ENCODE results near the gene SCARF1.

The SCARF1 gene

DNA sequence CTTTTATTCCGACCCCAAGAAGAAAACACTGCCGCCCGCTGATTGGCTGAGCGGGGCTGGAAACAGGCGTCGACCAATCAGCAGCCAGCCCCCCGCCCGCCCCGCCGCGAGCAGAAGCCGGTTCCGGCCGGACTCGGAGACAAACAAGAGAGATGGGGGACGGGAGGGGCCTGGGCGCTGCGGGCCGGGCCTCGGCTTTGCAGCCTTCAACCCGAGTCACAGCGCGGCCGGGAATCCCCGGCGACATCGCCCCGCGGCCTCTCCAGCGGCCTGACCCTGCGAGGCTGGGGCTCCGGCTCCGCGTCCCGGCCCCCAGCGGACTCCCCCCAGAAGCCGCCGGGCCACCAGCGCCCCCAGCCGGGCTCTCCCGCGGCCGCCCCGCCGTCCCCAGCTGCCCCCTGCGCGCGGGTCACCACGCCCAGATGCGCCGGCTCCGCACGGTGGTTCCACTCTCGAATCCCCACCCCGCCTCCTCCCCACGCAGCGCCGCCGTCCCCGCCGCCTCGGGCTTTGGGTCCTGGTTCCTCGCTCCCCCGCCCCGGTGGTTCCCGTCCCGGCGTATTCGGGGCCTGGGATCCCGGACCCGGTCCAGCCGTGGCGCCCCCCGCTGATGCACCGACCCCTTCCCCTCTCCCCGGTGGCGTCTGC, 16.6 kb downstream of the SCARF1 start:
- DNase-seq (ENCODE audit: low spot score) = peak; percentile 93

DNA sequence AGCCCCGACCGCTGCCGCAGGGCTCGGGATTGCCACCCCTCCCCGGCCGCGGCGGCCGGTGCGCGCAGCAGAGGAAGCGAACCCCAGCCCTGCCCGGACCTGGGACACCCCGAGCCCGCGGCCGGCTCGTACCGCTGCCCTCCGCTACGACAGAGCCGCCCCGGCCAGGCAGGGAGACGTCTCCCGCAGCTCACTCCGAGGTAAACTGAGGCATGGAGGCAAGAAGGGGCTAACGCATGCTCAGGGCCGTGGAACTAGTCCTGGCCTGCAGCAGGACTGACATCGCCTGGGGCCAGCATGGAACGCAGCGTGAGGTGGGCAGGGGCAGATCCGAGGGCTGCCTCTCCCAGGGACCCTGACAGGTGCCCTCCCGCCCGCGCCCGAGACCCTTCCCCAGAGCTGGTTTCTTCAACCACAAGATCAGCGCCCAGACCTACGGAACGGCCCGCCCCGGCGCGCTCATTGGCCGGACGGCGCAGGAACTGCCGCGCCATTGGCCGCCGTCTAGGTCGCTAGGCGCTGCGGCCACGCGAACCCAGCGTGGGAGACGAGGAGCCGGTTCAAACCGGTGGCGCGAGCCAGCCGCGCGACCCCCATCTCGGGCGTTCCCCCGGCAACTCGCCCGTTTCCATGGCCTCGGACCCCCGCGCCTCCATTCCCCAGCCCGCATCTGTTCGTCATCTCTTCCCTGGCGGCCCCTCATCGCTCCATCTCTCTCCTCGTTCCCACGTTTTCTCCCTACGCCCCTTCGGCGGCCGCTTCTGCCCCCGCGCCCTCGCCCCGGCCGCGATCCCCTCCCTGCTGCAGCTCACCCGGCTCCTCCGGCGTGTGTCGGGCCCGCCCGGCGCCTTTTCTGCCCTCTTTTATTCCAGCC, 17.3 kb downstream of the SCARF1 start, which contains the start of gene SLC43A2:
SLC43A2 (minus strand) TSS at position 853 of the 874 bp plus-strand sequence. CDS start 960 bp downstream, outside the sequence.
- DNase-seq (ENCODE audit: low spot score) = peak; percentile 75

DNA sequence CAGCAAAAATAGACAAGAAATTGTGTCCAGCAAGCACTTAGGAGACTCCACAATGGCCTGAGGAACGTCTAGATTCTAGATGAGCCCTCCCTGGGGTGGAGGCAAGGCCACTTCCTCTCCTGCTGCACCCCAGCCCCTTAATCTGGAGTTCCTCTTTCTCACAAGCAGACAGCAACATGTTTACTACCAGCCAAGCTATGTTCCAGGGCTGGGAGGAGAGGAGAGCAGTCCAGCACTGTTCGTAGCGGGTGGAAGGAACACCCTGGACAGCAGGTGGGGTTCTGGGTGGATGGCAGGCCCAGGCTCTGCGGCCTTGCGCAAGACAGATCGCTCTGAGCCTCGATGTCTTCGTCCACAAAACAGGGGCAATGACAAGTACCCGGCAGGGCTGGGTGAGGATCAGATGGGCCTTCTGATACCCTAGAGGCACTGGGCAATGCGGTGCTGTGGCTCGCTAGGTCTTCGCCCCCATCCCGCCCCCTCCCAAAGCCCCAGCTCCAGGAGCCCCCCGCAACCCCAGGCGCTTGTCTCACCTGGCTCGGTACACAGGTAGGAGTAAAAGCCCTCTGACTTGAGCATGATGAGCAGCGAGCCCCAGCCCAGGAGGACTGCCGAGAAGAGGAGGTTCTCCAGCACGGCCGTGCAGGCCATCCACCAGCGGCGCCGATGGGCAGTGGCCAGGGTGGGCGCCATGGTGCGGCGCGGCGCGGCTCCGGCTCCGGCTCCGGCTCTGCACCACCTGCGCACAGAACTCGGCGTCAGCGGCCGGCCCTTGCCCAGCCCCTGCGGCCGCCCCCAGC, 18.1 kb downstream of the SCARF1 start:
- no peak for DNase-seq (ENCODE audit: low spot score)

DNA sequence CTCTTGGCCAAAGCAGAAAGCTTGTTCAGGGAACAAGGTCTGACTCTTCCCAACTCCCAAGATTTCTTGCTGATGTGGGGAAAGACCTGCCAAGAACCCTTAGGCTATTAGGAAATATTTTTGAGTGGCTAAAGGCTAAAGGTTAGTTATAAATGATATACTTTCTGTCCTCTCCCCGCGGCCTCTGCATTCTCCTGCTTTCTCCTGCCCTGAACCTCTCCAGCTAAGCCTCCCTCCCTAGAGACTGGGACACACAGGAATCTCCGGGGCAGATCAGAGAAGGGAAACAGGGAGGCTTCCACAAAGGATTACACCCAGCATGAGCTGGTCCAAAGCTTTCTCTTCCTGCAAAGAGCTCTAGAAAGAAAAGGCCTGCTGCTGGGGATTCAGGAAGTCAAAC, 19.2 kb downstream of the SCARF1 start:
- no peak for DNase-seq (ENCODE audit: low spot score)

DNA sequence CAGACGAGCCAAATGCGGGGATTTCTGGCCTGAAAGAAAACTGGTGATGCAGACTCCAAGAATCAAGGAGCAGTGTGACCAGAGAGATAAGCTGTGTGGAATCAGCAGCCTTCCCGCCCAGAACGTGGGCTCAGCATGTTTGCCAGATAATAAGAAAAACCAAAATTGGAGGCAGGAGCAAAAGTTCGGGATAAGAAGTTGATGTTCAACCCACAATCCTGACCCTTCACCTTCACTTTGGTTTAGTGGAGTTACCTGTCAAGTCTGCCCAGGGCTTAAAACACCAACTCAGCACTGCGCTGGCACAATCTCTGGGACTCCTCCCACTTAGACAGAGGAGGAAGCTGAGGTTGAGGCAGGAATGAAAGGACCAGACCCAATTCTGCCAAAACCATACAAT, 20.0 kb downstream of the SCARF1 start:
- DNase-seq (ENCODE audit: low spot score) = no peak

- no peak for DNase-seq (ENCODE audit: low spot score)
Observed at GRCh38 chr17:1625053-1625452, 20.5 kb downstream of the SCARF1 start.

- DNase-seq (ENCODE audit: low spot score) = no peak
Observed at GRCh38 chr17:1624650-1625049, 20.9 kb downstream of the SCARF1 start.

DNA sequence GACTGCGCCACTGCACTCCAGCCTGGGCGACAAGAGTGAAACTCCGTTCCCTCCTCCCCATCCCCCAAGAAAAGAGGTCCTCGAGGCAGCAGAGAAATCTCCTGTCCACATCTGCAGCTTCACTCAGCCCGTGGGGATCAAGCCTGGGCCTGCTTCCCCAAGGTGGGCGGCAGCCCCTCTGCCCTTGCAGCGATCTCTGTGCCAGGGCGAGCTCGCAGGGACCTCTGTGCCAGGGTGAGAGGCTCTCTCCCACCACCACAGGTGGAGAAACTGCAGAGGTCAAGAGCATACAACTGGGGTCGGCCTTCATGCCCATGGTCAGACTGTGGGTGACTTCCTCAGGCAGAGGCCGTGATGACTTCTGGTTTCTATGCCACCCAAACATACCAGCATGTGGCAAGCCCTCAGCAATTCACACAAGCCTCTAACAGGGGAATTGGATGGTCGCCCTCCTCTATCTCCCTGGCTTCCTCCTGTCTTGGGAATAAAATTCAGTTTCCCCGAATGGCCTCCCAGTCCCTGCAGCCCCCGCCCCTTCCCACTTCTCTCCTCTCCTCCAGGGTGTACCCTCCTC, 22.4 kb downstream of the SCARF1 start:
- no peak for DNase-seq (ENCODE audit: low spot score)

- DNase-seq (ENCODE audit: low spot score) = no peak
Observed at GRCh38 chr17:1621273-1621954, 24.1 kb downstream of the SCARF1 start.

- no peak for DNase-seq (ENCODE audit: low spot score)
Observed at GRCh38 chr17:1620486-1620885, 25.0 kb downstream of the SCARF1 start.

DNA sequence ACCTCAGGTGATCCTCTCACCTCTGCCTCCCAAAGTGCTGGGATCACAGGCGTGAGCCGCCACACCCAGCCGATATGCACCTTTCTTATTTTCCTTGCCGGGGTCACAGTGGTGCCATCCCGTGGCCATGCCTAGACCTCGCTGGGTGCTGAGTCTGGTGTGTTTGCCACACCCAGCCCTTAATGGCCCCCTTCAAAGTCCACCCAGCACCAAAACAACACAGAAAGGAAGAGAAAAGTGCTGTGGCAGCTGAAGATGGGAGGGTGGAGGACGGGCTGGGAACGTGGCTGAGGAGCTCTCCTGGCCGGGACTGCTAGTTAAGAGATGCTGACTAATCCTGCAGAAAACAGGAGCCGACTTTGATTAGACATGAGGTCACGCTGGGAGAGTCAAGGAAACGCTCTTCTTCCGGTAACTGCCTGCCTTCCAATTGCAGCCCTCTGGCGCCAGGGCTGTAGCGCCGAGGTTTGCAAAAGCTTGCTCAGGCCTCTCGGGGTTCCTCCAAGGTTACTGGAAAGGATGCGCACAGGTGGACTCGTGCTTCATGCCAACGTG, 27.8 kb downstream of the SCARF1 start:
- no peak for DNase-seq (ENCODE audit: low spot score)

- DNase-seq (ENCODE audit: low spot score) = no peak
Observed at GRCh38 chr17:1616101-1616500, 29.4 kb downstream of the SCARF1 start.

DNA sequence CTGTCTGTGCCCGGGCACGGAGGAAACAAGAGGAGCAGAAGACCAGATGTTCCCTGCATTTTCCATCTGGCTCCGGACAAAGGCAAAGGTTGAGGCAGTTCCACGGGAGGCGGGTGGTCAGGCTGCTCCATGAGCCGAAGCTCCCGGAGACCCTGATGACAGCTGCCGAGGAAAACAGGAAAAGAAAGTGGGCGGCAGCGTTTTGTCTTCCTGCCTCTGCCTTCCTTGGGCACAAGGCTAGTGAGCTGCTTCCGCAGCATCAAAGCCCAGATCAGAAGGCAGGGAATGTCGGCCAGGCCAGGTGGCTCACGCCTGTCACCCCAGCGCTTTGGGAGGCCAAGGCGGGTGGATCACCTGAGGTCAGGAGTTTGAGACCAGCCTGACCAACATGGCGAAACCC, 33.1 kb downstream of the SCARF1 start:
- no peak for DNase-seq (ENCODE audit: low spot score)

GRCh38 chr17:1611715-1612114, 33.8 kb downstream of the SCARF1 start:
- DNase-seq (ENCODE audit: low spot score) = no peak

DNA sequence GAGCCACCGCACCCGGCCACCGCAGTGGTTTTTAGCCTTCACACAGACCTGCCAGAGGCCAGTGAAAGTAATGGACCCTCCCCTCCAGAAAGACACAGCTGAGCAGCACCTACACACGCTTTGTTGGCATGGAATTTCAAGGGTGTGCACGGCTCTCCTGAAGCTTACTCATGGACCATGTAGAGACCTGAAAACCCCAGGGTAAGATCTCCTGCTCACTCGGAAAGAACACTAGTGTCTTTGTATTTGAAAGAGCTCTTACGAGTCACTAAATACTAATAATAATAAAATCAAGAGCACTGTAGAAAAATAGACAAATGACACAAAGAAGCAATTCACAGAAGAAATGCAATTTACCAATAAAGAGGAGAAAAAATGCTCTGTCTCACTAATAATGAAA, 36.9 kb downstream of the SCARF1 start:
- no peak for DNase-seq (ENCODE audit: low spot score)

- DNase-seq (ENCODE audit: low spot score) = no peak
Observed at GRCh38 chr17:1607971-1608320, 37.6 kb downstream of the SCARF1 start.

- DNase-seq (ENCODE audit: low spot score) = no peak
Observed at GRCh38 chr17:1606352-1606985, 39.1 kb downstream of the SCARF1 start.

DNA sequence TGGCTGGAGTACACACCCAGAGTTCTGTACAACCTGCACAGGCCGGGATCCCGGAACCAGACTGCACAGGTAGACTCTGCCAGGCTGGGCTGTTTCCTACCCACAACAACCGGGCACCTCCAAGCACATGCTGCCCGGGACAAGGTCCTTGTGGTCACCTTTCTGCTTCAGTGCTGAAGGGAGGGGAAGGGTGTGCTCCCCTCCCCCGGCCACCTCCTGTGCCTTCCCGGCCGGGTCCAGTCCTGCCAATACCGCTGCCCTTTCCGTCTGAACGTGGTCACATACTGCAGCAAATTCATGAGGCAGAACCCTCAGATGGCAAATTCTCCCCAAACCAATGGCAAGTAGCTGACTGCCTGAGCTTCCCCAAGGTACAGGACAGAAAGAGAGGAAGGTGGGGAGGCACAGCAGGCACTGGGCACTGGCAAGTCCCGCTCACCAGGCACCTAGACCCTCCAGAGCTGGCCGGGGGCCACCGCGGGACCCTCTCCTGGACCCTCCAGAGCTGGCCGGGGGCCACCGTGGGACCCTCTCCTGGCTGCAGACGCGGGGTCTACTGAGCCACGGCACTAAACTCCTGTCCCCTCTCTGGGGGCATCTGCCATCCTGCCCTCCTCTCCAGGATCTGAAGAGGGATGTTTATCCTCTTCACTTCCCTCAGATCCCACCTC, 39.7 kb downstream of the SCARF1 start:
- DNase-seq (ENCODE audit: low spot score) = no peak

GRCh38 chr17:1604831-1605528, 40.6 kb downstream of the SCARF1 start:
- no peak for DNase-seq (ENCODE audit: low spot score)

DNA sequence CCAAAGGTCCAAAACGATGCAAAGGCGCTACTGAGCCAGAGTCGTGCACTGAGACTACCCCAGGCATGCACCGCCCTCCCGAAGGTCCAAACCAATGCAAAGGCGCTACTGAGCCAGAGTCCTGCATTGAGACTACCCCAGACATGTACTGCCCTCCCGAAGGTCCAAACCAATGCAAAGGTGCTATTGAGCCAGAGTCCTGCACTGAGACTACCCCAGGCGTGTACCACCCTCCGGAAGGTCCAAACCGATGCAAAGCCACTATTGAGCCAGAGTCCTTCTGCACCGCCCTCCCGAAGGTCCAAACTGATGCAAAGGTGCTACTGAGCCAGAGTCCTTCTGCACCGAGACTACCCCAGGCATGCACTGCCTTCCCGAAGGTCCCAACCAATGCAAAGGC, 44.0 kb downstream of the SCARF1 start:
- DNase-seq (ENCODE audit: low spot score) = no peak
